Measurements from ENCODE around the gene ZNF688. TPM values are rescaled to one million over a fixed set of nuclear protein-coding genes. Genes with fewer than 3 reads are reported as not detected.

Gene ZNF688
- total RNA-seq (2021; ENCODE audit: unreplicated experiment), result 3.6 TPM
- polyA plus RNA-seq (2012), result 1.8 and 2.3 TPM in 2 replicates
- percentile 44 among the genes with signal in this experiment for Bru-seq, nascent RNA
- percentile 33 among the genes with signal in this experiment for BruChase-seq, experiment 1, labeled RNA remaining after a 6-hour chase
- BruChase-seq, experiment 2, labeled RNA remaining after a 2-hour chase, result percentile 37 among the genes with signal in this experiment
- long read RNA-seq, partial matches to known transcripts, result 0 of 6 reads
- long read RNA-seq, other reads (novel, unspliced or antisense), result 4 of 6 reads

GRCh38 chr16:30571445-30572322 is at the start of gene ZNF688:
Gene ZNF688 (minus strand): TSS chr16:30571714. CDS start chr16:30571629, 85 bp downstream.
- POLR2A ChIA-PET, result interaction anchor here (0.9 to 2.5 kb wide), 2 partner anchors 14 to 62 kb away, joined by 3 to 21 read pairs; partner anchors contain the start of gene ZNF764
- Histone ChIP-seq H3K36me3 (ENCODE audit: control insufficient read depth in 1 of 2, insufficient read depth in 2 of 2, low read length in 2 of 2) (no peaks in the 10 kb centered on the region; a peak in 1 of 4 replicates), H3K4me1 (ENCODE audit: control insufficient read depth in 1 of 2, insufficient read depth in 2 of 2, low read length in 2 of 2) (peaks cover 9 to 39% of the 10 kb centered on the region in 2 experiments; a peak in 3 of 4 replicates), H4K20me1 (ENCODE audit: insufficient read depth) (no peaks in the 10 kb centered on the region), H3K4me2 (ENCODE audit: low read length) (peak within 1 kb of the TSS; percentile 98), H2AFZ (ENCODE audit: low read depth, low read length, poor library complexity, severe bottlenecking) (peak within 1 kb of the TSS; percentile 97), H3K79me2 (ENCODE audit: insufficient read depth, low read length) (no peaks in the 10 kb centered on the region), H3K4me3 (replicated peaks in 1 of 2; ENCODE audit: low read depth in 1 of 2, low read length in 2 of 2) (peak within 1 kb of the TSS; percentile 83 to 90), H3K9ac (ENCODE audit: low read length) (peak within 1 kb of the TSS; percentile 78), H3K9me2 (ENCODE audit: insufficient read depth) (no peaks in the 10 kb centered on the region), H3K9me3 (ENCODE audit: control insufficient read depth in 1 of 2, insufficient read depth in 1 of 2, low read depth in 1 of 2, low read length in 2 of 2) (no peaks in the 10 kb centered on the region), H3K27me3 (ENCODE audit: insufficient read depth, low read length) (no peaks in the 10 kb centered on the region), H3K27ac (ENCODE audit: low read depth, low read length) (peak within 1 kb of the TSS; percentile 87)
- ATAC-seq, result peak; percentile 85
- no TSS peak for BruUV-seq (replicated peaks)
- DNase-seq (ENCODE audit: low read depth, low spot score), result peak; percentile 93
- RAD21 ChIA-PET (ENCODE audit: low non-redundant PET in 1 of 2, low total read pairs in 2 of 2, uncharacterized antibody in 2 of 2, unreplicated experiment in 2 of 2), result interaction anchor here (0.5 to 1.9 kb wide), 3 partner anchors 13 to 330 kb away, joined by 3 to 5 read pairs (median 4); partner anchors contain the start of genes DCTPP1 (in 1 of the 2) and ZNF764 (in 1 of the 2)
- CTCF ChIA-PET, result interaction anchor here (0.9 to 1.9 kb wide), 4 partner anchors 13 to 142 kb away, joined by 3 to 8 read pairs (median 4); partner anchors contain the start of genes DCTPP1 and ZNF764
- intact Hi-C loops (cut with micrococcal nuclease), result loop anchor here (5.0 kb wide), 1 partner anchor 56 kb away; no protein-coding TSS in a partner anchor
- TF ChIP-seq CEBPB (IDR thresholded peaks at IDR 0.05; ENCODE audit: low read depth) (no peak), CTCF (IDR thresholded peaks at IDR 0.05 in 2 of 3, conservative IDR thresholded peaks at IDR 0.05 in 1 of 3; ENCODE audit: borderline replicate concordance in 1 of 3, insufficient read depth in 1 of 3, low read depth in 2 of 3, low read length in 2 of 3) (no peak), REST (IDR thresholded peaks at IDR 0.05; ENCODE audit: low read depth) (no peak), SIN3A (IDR thresholded peaks at IDR 0.05; ENCODE audit: low read depth) (peak; percentile 98), CBX3 (IDR thresholded peaks at IDR 0.05; ENCODE audit: low read depth) (no peak), RAD21 (IDR thresholded peaks at IDR 0.05; ENCODE audit: low read depth) (no peak), ELF1 (IDR thresholded peaks at IDR 0.05; ENCODE audit: borderline replicate concordance, low read depth) (no peak; the same call in 1 of the 2 replicates), EGR1 (IDR thresholded peaks at IDR 0.05; ENCODE audit: low read depth) (peak; percentile 89), EZH2 (IDR thresholded peaks at IDR 0.05) (no peak), TCF7L2 (IDR thresholded peaks at IDR 0.05; ENCODE audit: borderline replicate concordance, extremely low read depth, insufficient read depth, insufficient read length) (peak; percentile 89), SP1 (IDR thresholded peaks at IDR 0.05; ENCODE audit: low read depth) (peak; percentile 91), ZBTB33 (IDR thresholded peaks at IDR 0.05; ENCODE audit: extremely low read depth, insufficient replicate concordance, low read length) (no peak), JUND (IDR thresholded peaks at IDR 0.05) (no peak), ZNF274 (IDR thresholded peaks at IDR 0.05; ENCODE audit: low read depth, low read length) (no peak), EZH2phosphoT487 (IDR thresholded peaks at IDR 0.05; ENCODE audit: borderline replicate concordance) (no peak)
- TF ChIP-seq, protein P1, sequence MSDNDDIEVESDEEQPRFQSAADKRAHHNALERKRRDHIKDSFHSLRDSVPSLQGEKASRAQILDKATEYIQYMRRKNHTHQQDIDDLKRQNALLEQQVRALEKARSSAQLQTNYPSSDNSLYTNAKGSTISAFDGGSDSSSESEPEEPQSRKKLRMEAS (IDR thresholded peaks at IDR 0.05), result peak; percentile 78

Measured in HCT116 (cell line).